SK-N-SH treated with all-trans-retinoic acid at 6 μM for 48 hours (cell line): ENCODE measurements around the gene TAC4.

Source experiments
- ATAC-seq: fragments of 200-7000 bp; cut with Tn5 transposase; 3 replicates; pipeline ENCODE4 v1.9.1; 2020; ENCODE audit warnings: mild to moderate bottlenecking, moderate library complexity
- ARNTL ChIP-seq: fragments of 450-650 bp; formaldehyde crosslinking; IDR thresholded peaks from 2 replicates; pipeline ENCODE4 v1.5.0; 2020; ENCODE audit warnings: low read depth, mild to moderate bottlenecking, moderate library complexity, borderline replicate concordance
- BACH2 ChIP-seq: fragments of 250-450 bp; sonication (Bioruptor Pico); IDR thresholded peaks from 2 replicates; pipeline ENCODE4 v1.9.0; 2021; ENCODE audit warnings: mild to moderate bottlenecking, borderline replicate concordance
- CREB5 ChIP-seq: fragments of 250-450 bp; sonication (Bioruptor Pico); IDR thresholded peaks from 2 replicates; pipeline ENCODE4 v1.5.1; 2020; ENCODE audit warnings: low read depth, mild to moderate bottlenecking, moderate library complexity
- CSDC2 ChIP-seq: fragments of 250-450 bp; sonication (Bioruptor Pico); IDR thresholded peaks from 2 replicates; pipeline ENCODE4 v1.5.0; 2020; ENCODE audit warnings: mild to moderate bottlenecking, moderate library complexity
- ESRRG ChIP-seq: fragments of 250-450 bp; sonication (Bioruptor Pico); IDR thresholded peaks from 2 replicates; pipeline ENCODE4 v1.6.1; 2021; ENCODE audit warnings: mild to moderate bottlenecking
- OSR1 ChIP-seq: fragments of 250-450 bp; sonication (Bioruptor Pico); IDR thresholded peaks from 2 replicates; pipeline ENCODE4 v1.8.0; 2022; ENCODE audit warnings: moderate library complexity, mild to moderate bottlenecking, inconsistent platforms
- PPARA ChIP-seq: fragments of 250-450 bp; sonication (Bioruptor Pico); IDR thresholded peaks from 2 replicates; pipeline ENCODE4 v1.5.0; 2020; ENCODE audit warnings: mild to moderate bottlenecking, borderline replicate concordance
- RARB ChIP-seq: fragments of 250-450 bp; sonication (Bioruptor Pico); IDR thresholded peaks from 2 replicates; pipeline ENCODE4 v1.8.0; 2021; ENCODE audit warnings: mild to moderate bottlenecking, moderate library complexity
- SNAI2 ChIP-seq: fragments of 250-450 bp; sonication (Bioruptor Pico); IDR thresholded peaks from 2 replicates; pipeline ENCODE4 v1.5.0; 2020; ENCODE audit warnings: mild to moderate bottlenecking, moderate library complexity
- TCF4 ChIP-seq: fragments of 250-450 bp; sonication (Bioruptor Pico); IDR thresholded peaks from 2 replicates; pipeline ENCODE4 v1.8.0; 2021; ENCODE audit warnings: mild to moderate bottlenecking, moderate library complexity, borderline replicate concordance
- TOX ChIP-seq: fragments of 250-450 bp; sonication (Bioruptor Pico); IDR thresholded peaks from 2 replicates; pipeline ENCODE4 v1.8.0; 2021; ENCODE audit warnings: mild to moderate bottlenecking, moderate library complexity, borderline replicate concordance
- TSHZ2 ChIP-seq: fragments of 250-450 bp; sonication (Bioruptor Pico); IDR thresholded peaks from 2 replicates; pipeline ENCODE4 v1.5.0; 2020; ENCODE audit warnings: mild to moderate bottlenecking, moderate library complexity
- ZC3H10 ChIP-seq: fragments of 250-450 bp; sonication (Bioruptor Pico); IDR thresholded peaks from 2 replicates; pipeline ENCODE4 v1.5.1; 2021; ENCODE audit warnings: mild to moderate bottlenecking, moderate library complexity
- ZFP3 ChIP-seq: fragments of 250-450 bp; sonication (Bioruptor Pico); IDR thresholded peaks from 2 replicates; pipeline ENCODE4 v1.5.0; 2020; ENCODE audit warnings: mild to moderate bottlenecking, moderate library complexity
- ZFP30 ChIP-seq: fragments of 450-650 bp; formaldehyde crosslinking; IDR thresholded peaks from 2 replicates; pipeline ENCODE4 v1.5.0; 2022; ENCODE audit warnings: mild to moderate bottlenecking, moderate library complexity
- ZNF565 ChIP-seq: fragments of 450-650 bp; formaldehyde crosslinking; conservative IDR thresholded peaks from 2 replicates; pipeline ENCODE4 v1.5.0; 2020; ENCODE audit warnings: low read depth, mild to moderate bottlenecking, moderate library complexity
- ZNF70 ChIP-seq: fragments of 450-650 bp; formaldehyde crosslinking; IDR thresholded peaks from 2 replicates; pipeline ENCODE4 v1.5.0; 2020; ENCODE audit warnings: mild to moderate bottlenecking, moderate library complexity
- TF ChIP-seq, protein P1 (sequence below): fragments of 250-450 bp; sonication (Bioruptor Pico); IDR thresholded peaks from 2 replicates; pipeline ENCODE4 v1.8.0; 2021; ENCODE audit warnings: low read depth, mild to moderate bottlenecking, moderate library complexity, borderline replicate concordance
- TF ChIP-seq, protein P2 (sequence below): fragments of 250-450 bp; sonication (Bioruptor Pico); IDR thresholded peaks from 2 replicates; pipeline ENCODE4 v1.5.1; 2021; ENCODE audit warnings: mild to moderate bottlenecking, moderate library complexity
- TF ChIP-seq, protein P3 (sequence below): fragments of 250-450 bp; sonication (Bioruptor Pico); IDR thresholded peaks from 2 replicates; pipeline ENCODE4 v1.8.0; 2020; ENCODE audit warnings: mild to moderate bottlenecking, moderate library complexity, borderline replicate concordance

TAC4 gene

GRCh38 chr17:49832840-49833599, 14.8 kb downstream of the TAC4 start:
- no peak for TF ChIP-seq ARNTL (CRISPR knock-in tag)
- TF ChIP-seq, protein P1, sequence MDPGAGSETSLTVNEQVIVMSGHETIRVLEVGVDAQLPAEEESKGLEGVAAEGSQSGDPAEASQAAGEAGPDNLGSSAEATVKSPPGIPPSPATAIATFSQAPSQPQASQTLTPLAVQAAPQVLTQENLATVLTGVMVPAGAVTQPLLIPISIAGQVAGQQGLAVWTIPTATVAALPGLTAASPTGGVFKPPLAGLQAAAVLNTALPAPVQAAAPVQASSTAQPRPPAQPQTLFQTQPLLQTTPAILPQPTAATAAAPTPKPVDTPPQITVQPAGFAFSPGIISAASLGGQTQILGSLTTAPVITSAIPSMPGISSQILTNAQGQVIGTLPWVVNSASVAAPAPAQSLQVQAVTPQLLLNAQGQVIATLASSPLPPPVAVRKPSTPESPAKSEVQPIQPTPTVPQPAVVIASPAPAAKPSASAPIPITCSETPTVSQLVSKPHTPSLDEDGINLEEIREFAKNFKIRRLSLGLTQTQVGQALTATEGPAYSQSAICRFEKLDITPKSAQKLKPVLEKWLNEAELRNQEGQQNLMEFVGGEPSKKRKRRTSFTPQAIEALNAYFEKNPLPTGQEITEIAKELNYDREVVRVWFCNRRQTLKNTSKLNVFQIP, result no peak
- TF ChIP-seq RARB (CRISPR knock-in tag), result no peak
- no peak for TF ChIP-seq ZC3H10
- TF ChIP-seq, all 23 proteins: peak for 0
- no peak for ATAC-seq

GRCh38 chr17:49830605-49831004, 17.3 kb downstream of the TAC4 start:
- ATAC-seq, result peak; percentile 44
- TF ChIP-seq RARB (CRISPR knock-in tag) (no peak), ZFP3 (CRISPR knock-in tag) (no peak), SNAI2 (CRISPR knock-in tag) (no peak), TSHZ2 (no peak), ZNF565 (CRISPR knock-in tag) (no peak), CSDC2 (no peak), PPARA (CRISPR knock-in tag) (no peak), ZNF70 (CRISPR knock-in tag) (no peak), ZFP30 (no peak), TOX (CRISPR knock-in tag) (no peak), BACH2 (no peak), TCF4 (no peak), OSR1 (CRISPR knock-in tag) (no peak), CREB5 (CRISPR knock-in tag) (no peak), ARNTL (CRISPR knock-in tag) (no peak)
- TF ChIP-seq, protein P2, sequence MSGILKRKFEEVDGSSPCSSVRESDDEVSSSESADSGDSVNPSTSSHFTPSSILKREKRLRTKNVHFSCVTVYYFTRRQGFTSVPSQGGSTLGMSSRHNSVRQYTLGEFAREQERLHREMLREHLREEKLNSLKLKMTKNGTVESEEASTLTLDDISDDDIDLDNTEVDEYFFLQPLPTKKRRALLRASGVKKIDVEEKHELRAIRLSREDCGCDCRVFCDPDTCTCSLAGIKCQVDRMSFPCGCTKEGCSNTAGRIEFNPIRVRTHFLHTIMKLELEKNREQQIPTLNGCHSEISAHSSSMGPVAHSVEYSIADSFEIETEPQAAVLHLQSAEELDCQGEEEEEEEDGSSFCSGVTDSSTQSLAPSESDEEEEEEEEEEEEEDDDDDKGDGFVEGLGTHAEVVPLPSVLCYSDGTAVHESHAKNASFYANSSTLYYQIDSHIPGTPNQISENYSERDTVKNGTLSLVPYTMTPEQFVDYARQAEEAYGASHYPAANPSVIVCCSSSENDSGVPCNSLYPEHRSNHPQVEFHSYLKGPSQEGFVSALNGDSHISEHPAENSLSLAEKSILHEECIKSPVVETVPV (CRISPR knock-in tag), result no peak
- TF ChIP-seq, protein P1, result no peak

DNA sequence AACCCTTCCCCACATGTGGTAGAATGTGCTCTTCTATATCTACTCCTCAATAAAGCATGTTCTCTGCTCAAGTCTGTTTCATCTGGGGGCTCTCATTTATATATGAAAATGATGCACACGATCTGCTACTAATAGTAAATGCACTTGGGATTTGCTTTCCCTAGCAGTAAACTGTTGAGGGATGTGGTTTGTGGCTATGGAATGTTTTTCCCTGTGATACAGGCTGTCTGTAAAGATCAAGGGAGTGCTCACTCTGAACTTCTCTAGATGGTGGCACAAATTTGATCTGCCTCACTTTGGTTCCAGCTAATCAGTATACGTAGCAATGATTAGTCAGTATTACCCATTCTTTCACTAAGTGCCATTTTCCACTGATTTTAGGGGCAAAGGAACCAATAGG, 18.8 kb downstream of the TAC4 start:
- ATAC-seq, result no peak
- TF ChIP-seq TCF4, result no peak
- TF ChIP-seq TSHZ2, result no peak
- TF ChIP-seq, protein P3, sequence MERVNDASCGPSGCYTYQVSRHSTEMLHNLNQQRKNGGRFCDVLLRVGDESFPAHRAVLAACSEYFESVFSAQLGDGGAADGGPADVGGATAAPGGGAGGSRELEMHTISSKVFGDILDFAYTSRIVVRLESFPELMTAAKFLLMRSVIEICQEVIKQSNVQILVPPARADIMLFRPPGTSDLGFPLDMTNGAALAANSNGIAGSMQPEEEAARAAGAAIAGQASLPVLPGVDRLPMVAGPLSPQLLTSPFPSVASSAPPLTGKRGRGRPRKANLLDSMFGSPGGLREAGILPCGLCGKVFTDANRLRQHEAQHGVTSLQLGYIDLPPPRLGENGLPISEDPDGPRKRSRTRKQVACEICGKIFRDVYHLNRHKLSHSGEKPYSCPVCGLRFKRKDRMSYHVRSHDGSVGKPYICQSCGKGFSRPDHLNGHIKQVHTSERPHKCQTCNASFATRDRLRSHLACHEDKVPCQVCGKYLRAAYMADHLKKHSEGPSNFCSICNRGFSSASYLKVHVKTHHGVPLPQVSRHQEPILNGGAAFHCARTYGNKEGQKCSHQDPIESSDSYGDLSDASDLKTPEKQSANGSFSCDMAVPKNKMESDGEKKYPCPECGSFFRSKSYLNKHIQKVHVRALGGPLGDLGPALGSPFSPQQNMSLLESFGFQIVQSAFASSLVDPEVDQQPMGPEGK, result no peak
- no peak for TF ChIP-seq ARNTL (CRISPR knock-in tag)
- no peak for TF ChIP-seq SNAI2 (CRISPR knock-in tag)
- TF ChIP-seq ESRRG (CRISPR knock-in tag), result no peak
- no peak for TF ChIP-seq RARB (CRISPR knock-in tag)
- TF ChIP-seq, protein P2 (CRISPR knock-in tag), result no peak
- no peak for TF ChIP-seq CREB5 (CRISPR knock-in tag)
